Measurements from ENCODE around the gene FGF22. TPM values are rescaled to one million over a fixed set of nuclear protein-coding genes. Genes with fewer than 3 reads are reported as not detected.

FGF22 gene
- total and polyA plus RNA-seq, 10 of the 15 experiments (the other 5 are each of a cell fraction or from before 2014, with no cell fraction given) = 0.05 TPM; not detected in 9

GRCh38 chr19:639253-640160 is at the start of gene FGF22 (continued):
- TF ChIP-seq RELA (IDR thresholded peaks at IDR 0.05; ENCODE audit: borderline replicate concordance, partially characterized antibody) = no peak
- no peak for TF ChIP-seq SKIL (IDR thresholded peaks at IDR 0.05; ENCODE audit: low read depth, poor library complexity, severe bottlenecking)
- TF ChIP-seq CREM (IDR thresholded peaks at IDR 0.05; ENCODE audit: low read depth) = no peak
- peak; percentile 38; the same call in 1 of the 2 replicates for TF ChIP-seq MXI1 (IDR thresholded peaks at IDR 0.05; ENCODE audit: low read depth, low read length)
- peak; percentile 35; the same call in 1 of the 2 replicates for TF ChIP-seq HDGF (IDR thresholded peaks at IDR 0.05)
- no peak for TF ChIP-seq ZBTB40 (IDR thresholded peaks at IDR 0.05; ENCODE audit: borderline replicate concordance)
- no peak for TF ChIP-seq ZNF622 (IDR thresholded peaks at IDR 0.05)
- TF ChIP-seq SMAD1 (IDR thresholded peaks at IDR 0.05; ENCODE audit: low read depth, partially characterized antibody) = no peak
- TF ChIP-seq USF1 (IDR thresholded peaks at IDR 0.05; ENCODE audit: borderline replicate concordance, extremely low read length, insufficient read depth, low read depth, low read length) = no peak
- no peak for TF ChIP-seq ZBED1 (IDR thresholded peaks at IDR 0.05; ENCODE audit: borderline replicate concordance)
- TF ChIP-seq BHLHE40 (IDR thresholded peaks at IDR 0.05; ENCODE audit: borderline replicate concordance in 1 of 2, low read depth in 2 of 2, low read length in 1 of 2) = 0 out of 4 replicates have a peak, but pooled peaks of 1 of the 2 experiments have one; percentile 3
- TF ChIP-seq FOXK2 (IDR thresholded peaks at IDR 0.05) = no peak
- no peak for TF ChIP-seq STAT1 (conservative IDR thresholded peaks at IDR 0.05)
- no peak for TF ChIP-seq SMC3 (IDR thresholded peaks at IDR 0.05; ENCODE audit: borderline replicate concordance, low read length)
- TF ChIP-seq CUX1 (IDR thresholded peaks at IDR 0.05; ENCODE audit: insufficient replicate concordance, low read depth, low read length) = no peak
- no peak for TF ChIP-seq BMI1 (IDR thresholded peaks at IDR 0.05; ENCODE audit: borderline replicate concordance)

Data from GM12878 (cell line).